Measurements from ENCODE around the gene GRAP2.

The GRAP2 gene

GRCh38 chr22:39983346-39983745 is 82.5 kb downstream of the GRAP2 start:
- H3K9me2 ChIP-seq (replicated peaks; ENCODE audit: insufficient read depth, low read length): no peaks in the 10 kb centered on the region
- H3K36me3 ChIP-seq (replicated peaks; ENCODE audit: insufficient read depth, low read length): no peaks in the 10 kb centered on the region
- no peak overlapping the region for H3K4me2 ChIP-seq (ENCODE audit: low read depth, low read length)
- no peaks in the 10 kb centered on the region for H3K27me3 ChIP-seq (replicated peaks; ENCODE audit: insufficient read depth, low read length)
- TF ChIP-seq EZH2 (optimal IDR thresholded peaks at IDR 0.05; ENCODE audit: low read depth, low read length) (no peak), EZH2phosphoT487 (IDR thresholded peaks at IDR 0.05; ENCODE audit: low read length) (no peak), CTCF (IDR thresholded peaks at IDR 0.05; ENCODE audit: low read length) (no peak)
- H3K79me2 ChIP-seq (ENCODE audit: low read length): no peaks in the 10 kb centered on the region
- H4K20me1 ChIP-seq (ENCODE audit: insufficient read depth, low read length): no peaks in the 10 kb centered on the region
- H3K9me3 ChIP-seq (replicated peaks; ENCODE audit: insufficient read depth, low read length): no peaks in the 10 kb centered on the region
- H3K9ac ChIP-seq (ENCODE audit: low read length): no peak overlapping the region
- DNase-seq: no peak
- no peak overlapping the region for H3K27ac ChIP-seq (ENCODE audit: low read length)
- H3F3A ChIP-seq (ENCODE audit: insufficient read depth, low read length): peaks cover 5% of the 10 kb centered on the region; the same call in 1 of the 2 replicates
- H2AFZ ChIP-seq (ENCODE audit: low read length): no peak overlapping the region
- peaks cover 11% of the 10 kb centered on the region for H3K4me1 ChIP-seq (ENCODE audit: low read length)
- no peak overlapping the region for H3K4me3 ChIP-seq (ENCODE audit: low read length)

DNA sequence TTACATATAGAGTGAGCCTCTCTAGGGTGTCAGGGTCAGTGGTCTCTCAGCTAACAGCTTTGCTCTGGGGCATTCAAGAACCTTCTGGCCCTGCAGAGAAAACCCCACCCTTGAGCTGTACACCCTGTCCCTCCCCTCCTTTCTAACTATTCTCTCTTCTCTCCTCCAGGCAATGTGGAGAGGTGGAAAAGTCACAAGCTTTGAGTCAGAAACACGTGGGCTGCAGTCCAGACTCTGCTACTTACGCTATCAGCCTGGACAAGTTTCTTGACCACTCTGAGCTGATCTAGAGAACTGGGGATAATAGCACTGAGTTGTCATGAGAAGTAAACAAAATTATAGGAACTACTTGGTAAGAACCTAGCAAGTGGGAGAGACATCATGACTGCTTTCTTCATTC is 83.1 kb downstream of the GRAP2 start:
- Histone ChIP-seq H3F3A (ENCODE audit: insufficient read depth, low read length) (peaks cover 5% of the 10 kb centered on the region; the same call in 1 of the 2 replicates), H3K4me1 (ENCODE audit: low read length) (peaks cover 11% of the 10 kb centered on the region), H3K36me3 (replicated peaks; ENCODE audit: insufficient read depth, low read length) (no peaks in the 10 kb centered on the region), H4K20me1 (ENCODE audit: insufficient read depth, low read length) (no peaks in the 10 kb centered on the region), H3K27ac (ENCODE audit: low read length) (no peak overlapping the region), H3K4me2 (ENCODE audit: low read depth, low read length) (no peak overlapping the region), H3K9me3 (replicated peaks; ENCODE audit: insufficient read depth, low read length) (no peaks in the 10 kb centered on the region), H3K9me2 (replicated peaks; ENCODE audit: insufficient read depth, low read length) (no peaks in the 10 kb centered on the region), H3K27me3 (replicated peaks; ENCODE audit: insufficient read depth, low read length) (no peaks in the 10 kb centered on the region), H2AFZ (ENCODE audit: low read length) (no peak overlapping the region), H3K9ac (ENCODE audit: low read length) (no peak overlapping the region), H3K79me2 (ENCODE audit: low read length) (no peaks in the 10 kb centered on the region), H3K4me3 (ENCODE audit: low read length) (no peak overlapping the region)
- no peak for DNase-seq
- no peak for TF ChIP-seq EZH2phosphoT487 (IDR thresholded peaks at IDR 0.05; ENCODE audit: low read length)
- TF ChIP-seq CTCF (IDR thresholded peaks at IDR 0.05; ENCODE audit: low read length): no peak
- TF ChIP-seq EZH2 (optimal IDR thresholded peaks at IDR 0.05; ENCODE audit: low read depth, low read length): no peak

GRCh38 chr22:39984746-39985145 is 83.9 kb downstream of the GRAP2 start:
- no peaks in the 10 kb centered on the region for H3K27me3 ChIP-seq (replicated peaks; ENCODE audit: insufficient read depth, low read length)

More at GRCh38 chr22:39984746-39985145, 83.9 kb downstream of the GRAP2 start:
- no peak overlapping the region for H3K4me2 ChIP-seq (ENCODE audit: low read depth, low read length)
- H2AFZ ChIP-seq (ENCODE audit: low read length): no peak overlapping the region
- H4K20me1 ChIP-seq (ENCODE audit: insufficient read depth, low read length): no peaks in the 10 kb centered on the region
- no peaks in the 10 kb centered on the region for H3K79me2 ChIP-seq (ENCODE audit: low read length)
- DNase-seq: no peak
- TF ChIP-seq CTCF (IDR thresholded peaks at IDR 0.05; ENCODE audit: low read length) (no peak), EZH2 (optimal IDR thresholded peaks at IDR 0.05; ENCODE audit: low read depth, low read length) (no peak), EZH2phosphoT487 (IDR thresholded peaks at IDR 0.05; ENCODE audit: low read length) (no peak)
- H3K9me2 ChIP-seq (replicated peaks; ENCODE audit: insufficient read depth, low read length): no peaks in the 10 kb centered on the region
- peaks cover 11% of the 10 kb centered on the region for H3K4me1 ChIP-seq (ENCODE audit: low read length)
- peaks cover 5% of the 10 kb centered on the region; the same call in 1 of the 2 replicates for H3F3A ChIP-seq (ENCODE audit: insufficient read depth, low read length)
- no peak overlapping the region for H3K4me3 ChIP-seq (ENCODE audit: low read length)
- H3K36me3 ChIP-seq (replicated peaks; ENCODE audit: insufficient read depth, low read length): no peaks in the 10 kb centered on the region
- no peak overlapping the region for H3K9ac ChIP-seq (ENCODE audit: low read length)
- H3K27ac ChIP-seq (ENCODE audit: low read length): no peak overlapping the region
- no peaks in the 10 kb centered on the region for H3K9me3 ChIP-seq (replicated peaks; ENCODE audit: insufficient read depth, low read length)
